ENCODE measurements around the gene RPUSD1.

Gene RPUSD1

DNA sequence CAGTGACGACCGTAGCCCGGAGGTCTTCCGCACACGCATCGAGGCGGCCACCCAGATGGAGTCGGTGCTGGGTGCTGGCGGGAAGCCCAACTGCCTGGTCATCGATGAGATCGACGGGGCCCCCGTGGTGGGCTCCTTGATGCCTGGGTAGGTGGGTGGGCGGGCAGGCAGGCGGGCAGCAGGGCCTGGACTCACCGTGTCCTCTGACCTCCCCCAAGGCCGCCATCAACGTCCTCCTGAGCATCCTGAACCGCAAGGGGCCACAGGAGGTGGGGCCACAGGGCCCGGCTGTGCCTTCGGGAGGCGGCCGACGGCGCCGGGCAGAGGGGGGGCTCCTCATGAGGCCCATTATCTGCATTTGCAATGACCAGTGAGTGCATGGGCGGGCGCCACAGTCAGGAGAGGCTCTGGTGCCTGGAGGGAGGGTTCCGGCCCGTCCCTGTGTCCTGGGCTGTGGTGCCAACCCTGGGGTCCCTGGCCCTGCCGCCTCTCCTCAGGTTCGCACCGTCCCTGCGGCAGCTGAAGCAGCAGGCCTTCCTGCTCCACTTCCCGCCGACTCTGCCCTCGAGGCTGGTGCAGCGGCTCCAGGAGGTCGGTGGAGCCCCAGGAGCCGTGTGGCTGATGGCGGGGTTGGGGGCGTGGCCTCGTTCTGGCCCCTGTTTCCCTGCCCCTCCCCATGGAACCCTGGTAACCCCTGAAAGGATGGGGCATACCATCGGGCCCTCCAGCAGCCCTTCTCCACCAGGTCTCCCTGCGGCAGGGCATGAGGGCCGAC lies 4.2 kb upstream of the RPUSD1 start:
- ATAC-seq: no peak
- TF ChIP-seq ZNF70 (CRISPR knock-in tag; IDR thresholded peaks at IDR 0.05) (no peak), ZFP30 (CRISPR knock-in tag; IDR thresholded peaks at IDR 0.05) (no peak), OSR1 (CRISPR knock-in tag; IDR thresholded peaks at IDR 0.05) (no peak), PPARA (CRISPR knock-in tag; IDR thresholded peaks at IDR 0.05; ENCODE audit: borderline replicate concordance) (no peak), ZNF565 (CRISPR knock-in tag; conservative IDR thresholded peaks at IDR 0.05; ENCODE audit: low read depth) (no peak), GLIS3 (CRISPR knock-in tag; IDR thresholded peaks at IDR 0.05) (no peak), ESRRG (CRISPR knock-in tag; IDR thresholded peaks at IDR 0.05) (no peak), TCF4 (CRISPR knock-in tag; IDR thresholded peaks at IDR 0.05; ENCODE audit: borderline replicate concordance) (no peak), ARNTL (CRISPR knock-in tag; IDR thresholded peaks at IDR 0.05; ENCODE audit: borderline replicate concordance, low read depth) (no peak), ZNF8 (CRISPR knock-in tag; IDR thresholded peaks at IDR 0.05) (no peak), TOX (CRISPR knock-in tag; IDR thresholded peaks at IDR 0.05; ENCODE audit: borderline replicate concordance) (no peak), BACH2 (CRISPR knock-in tag; IDR thresholded peaks at IDR 0.05; ENCODE audit: borderline replicate concordance) (no peak), ISL1 (CRISPR knock-in tag; IDR thresholded peaks at IDR 0.05) (no peak)
- TF ChIP-seq, protein P1, sequence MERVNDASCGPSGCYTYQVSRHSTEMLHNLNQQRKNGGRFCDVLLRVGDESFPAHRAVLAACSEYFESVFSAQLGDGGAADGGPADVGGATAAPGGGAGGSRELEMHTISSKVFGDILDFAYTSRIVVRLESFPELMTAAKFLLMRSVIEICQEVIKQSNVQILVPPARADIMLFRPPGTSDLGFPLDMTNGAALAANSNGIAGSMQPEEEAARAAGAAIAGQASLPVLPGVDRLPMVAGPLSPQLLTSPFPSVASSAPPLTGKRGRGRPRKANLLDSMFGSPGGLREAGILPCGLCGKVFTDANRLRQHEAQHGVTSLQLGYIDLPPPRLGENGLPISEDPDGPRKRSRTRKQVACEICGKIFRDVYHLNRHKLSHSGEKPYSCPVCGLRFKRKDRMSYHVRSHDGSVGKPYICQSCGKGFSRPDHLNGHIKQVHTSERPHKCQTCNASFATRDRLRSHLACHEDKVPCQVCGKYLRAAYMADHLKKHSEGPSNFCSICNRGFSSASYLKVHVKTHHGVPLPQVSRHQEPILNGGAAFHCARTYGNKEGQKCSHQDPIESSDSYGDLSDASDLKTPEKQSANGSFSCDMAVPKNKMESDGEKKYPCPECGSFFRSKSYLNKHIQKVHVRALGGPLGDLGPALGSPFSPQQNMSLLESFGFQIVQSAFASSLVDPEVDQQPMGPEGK (CRISPR knock-in tag; IDR thresholded peaks at IDR 0.05; ENCODE audit: borderline replicate concordance): no peak
- TF ChIP-seq, protein P2, sequence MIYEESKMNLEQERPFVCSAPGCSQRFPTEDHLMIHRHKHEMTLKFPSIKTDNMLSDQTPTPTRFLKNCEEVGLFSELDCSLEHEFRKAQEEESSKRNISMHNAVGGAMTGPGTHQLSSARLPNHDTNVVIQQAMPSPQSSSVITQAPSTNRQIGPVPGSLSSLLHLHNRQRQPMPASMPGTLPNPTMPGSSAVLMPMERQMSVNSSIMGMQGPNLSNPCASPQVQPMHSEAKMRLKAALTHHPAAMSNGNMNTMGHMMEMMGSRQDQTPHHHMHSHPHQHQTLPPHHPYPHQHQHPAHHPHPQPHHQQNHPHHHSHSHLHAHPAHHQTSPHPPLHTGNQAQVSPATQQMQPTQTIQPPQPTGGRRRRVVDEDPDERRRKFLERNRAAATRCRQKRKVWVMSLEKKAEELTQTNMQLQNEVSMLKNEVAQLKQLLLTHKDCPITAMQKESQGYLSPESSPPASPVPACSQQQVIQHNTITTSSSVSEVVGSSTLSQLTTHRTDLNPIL (CRISPR knock-in tag; IDR thresholded peaks at IDR 0.05; ENCODE audit: low read depth): no peak
- TF ChIP-seq, protein P3, sequence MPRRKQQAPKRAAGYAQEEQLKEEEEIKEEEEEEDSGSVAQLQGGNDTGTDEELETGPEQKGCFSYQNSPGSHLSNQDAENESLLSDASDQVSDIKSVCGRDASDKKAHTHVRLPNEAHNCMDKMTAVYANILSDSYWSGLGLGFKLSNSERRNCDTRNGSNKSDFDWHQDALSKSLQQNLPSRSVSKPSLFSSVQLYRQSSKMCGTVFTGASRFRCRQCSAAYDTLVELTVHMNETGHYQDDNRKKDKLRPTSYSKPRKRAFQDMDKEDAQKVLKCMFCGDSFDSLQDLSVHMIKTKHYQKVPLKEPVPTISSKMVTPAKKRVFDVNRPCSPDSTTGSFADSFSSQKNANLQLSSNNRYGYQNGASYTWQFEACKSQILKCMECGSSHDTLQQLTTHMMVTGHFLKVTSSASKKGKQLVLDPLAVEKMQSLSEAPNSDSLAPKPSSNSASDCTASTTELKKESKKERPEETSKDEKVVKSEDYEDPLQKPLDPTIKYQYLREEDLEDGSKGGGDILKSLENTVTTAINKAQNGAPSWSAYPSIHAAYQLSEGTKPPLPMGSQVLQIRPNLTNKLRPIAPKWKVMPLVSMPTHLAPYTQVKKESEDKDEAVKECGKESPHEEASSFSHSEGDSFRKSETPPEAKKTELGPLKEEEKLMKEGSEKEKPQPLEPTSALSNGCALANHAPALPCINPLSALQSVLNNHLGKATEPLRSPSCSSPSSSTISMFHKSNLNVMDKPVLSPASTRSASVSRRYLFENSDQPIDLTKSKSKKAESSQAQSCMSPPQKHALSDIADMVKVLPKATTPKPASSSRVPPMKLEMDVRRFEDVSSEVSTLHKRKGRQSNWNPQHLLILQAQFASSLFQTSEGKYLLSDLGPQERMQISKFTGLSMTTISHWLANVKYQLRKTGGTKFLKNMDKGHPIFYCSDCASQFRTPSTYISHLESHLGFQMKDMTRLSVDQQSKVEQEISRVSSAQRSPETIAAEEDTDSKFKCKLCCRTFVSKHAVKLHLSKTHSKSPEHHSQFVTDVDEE (CRISPR knock-in tag; IDR thresholded peaks at IDR 0.05): no peak

DNA sequence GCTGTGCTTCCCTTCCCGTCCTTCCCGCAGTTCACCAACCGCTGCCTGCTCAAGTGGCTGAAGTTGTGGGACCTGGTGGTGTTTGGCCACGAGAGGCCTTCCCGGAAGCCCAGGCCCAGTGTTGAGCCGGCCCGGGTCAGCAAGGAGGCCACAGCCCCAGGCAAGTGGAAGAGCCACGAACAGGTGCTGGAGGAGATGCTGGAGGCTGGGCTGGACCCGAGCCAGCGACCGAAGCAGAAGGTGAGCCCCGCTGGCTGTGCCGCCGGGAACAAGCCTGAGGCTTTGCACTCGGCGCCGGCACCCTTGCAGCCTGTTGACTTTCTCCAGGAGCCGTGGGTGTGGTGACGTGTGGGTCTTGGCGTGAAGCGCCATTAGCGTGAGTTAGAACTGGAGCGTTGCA lies 3.0 kb upstream of the RPUSD1 start:
- TF ChIP-seq ZFP30 (CRISPR knock-in tag; IDR thresholded peaks at IDR 0.05): no peak
- TF ChIP-seq BACH2 (CRISPR knock-in tag; IDR thresholded peaks at IDR 0.05; ENCODE audit: borderline replicate concordance): no peak
- TF ChIP-seq OSR1 (CRISPR knock-in tag; IDR thresholded peaks at IDR 0.05): no peak
- no peak for TF ChIP-seq ZNF70 (CRISPR knock-in tag; IDR thresholded peaks at IDR 0.05)
- TF ChIP-seq RARB (CRISPR knock-in tag; IDR thresholded peaks at IDR 0.05): no peak
- TF ChIP-seq, protein P3 (CRISPR knock-in tag; IDR thresholded peaks at IDR 0.05): no peak
- TF ChIP-seq ARNTL (CRISPR knock-in tag; IDR thresholded peaks at IDR 0.05; ENCODE audit: borderline replicate concordance, low read depth): no peak
- no peak for ATAC-seq

DNA sequence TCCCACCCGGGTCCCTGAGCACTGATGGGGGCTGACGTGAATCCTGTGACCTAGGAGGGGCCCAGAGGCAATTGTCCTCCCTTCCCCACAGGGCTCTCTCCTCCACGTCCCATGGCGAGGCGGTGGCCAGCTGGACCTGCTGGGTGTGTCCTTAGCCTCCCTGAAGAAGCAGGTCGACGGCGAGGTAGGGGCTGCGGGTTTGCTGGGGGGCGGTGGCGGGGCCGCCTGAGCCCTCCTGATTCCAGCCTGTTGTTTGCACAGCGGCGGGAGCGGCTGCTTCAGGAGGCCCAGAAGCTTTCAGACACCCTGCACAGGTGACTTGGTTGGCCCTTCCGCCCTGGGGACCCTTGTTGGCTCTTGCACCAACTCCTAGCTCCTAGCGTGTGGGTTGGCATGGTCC lies 1.9 kb upstream of the RPUSD1 start:
- ATAC-seq: no peak
- TF ChIP-seq ESRRG (CRISPR knock-in tag; IDR thresholded peaks at IDR 0.05) (no peak), OSR1 (CRISPR knock-in tag; IDR thresholded peaks at IDR 0.05) (no peak), PPARA (CRISPR knock-in tag; IDR thresholded peaks at IDR 0.05; ENCODE audit: borderline replicate concordance) (no peak), ZC3H10 (CRISPR knock-in tag; IDR thresholded peaks at IDR 0.05) (no peak), ISL1 (CRISPR knock-in tag; IDR thresholded peaks at IDR 0.05) (no peak)
- TF ChIP-seq, protein P3 (CRISPR knock-in tag; IDR thresholded peaks at IDR 0.05): no peak
- TF ChIP-seq, protein P1 (CRISPR knock-in tag; IDR thresholded peaks at IDR 0.05; ENCODE audit: borderline replicate concordance): no peak

Measured in SK-N-SH treated with all-trans-retinoic acid at 6 μM for 48 hours (cell line).